Measurements from ENCODE around the gene ZNF496. TPM values are rescaled to one million over a fixed set of nuclear protein-coding genes. Genes with fewer than 3 reads are reported as not detected.
"Not testable (repeated sequence)": the region's sequence is repeated elsewhere in the genome, so short reads cannot be mapped to it uniquely, and the experiment has no call there.

Gene ZNF496
- total RNA-seq, 6 experiments from 2014 or later, result 3.7 to 5.8 (median 5.3) TPM

DNA sequence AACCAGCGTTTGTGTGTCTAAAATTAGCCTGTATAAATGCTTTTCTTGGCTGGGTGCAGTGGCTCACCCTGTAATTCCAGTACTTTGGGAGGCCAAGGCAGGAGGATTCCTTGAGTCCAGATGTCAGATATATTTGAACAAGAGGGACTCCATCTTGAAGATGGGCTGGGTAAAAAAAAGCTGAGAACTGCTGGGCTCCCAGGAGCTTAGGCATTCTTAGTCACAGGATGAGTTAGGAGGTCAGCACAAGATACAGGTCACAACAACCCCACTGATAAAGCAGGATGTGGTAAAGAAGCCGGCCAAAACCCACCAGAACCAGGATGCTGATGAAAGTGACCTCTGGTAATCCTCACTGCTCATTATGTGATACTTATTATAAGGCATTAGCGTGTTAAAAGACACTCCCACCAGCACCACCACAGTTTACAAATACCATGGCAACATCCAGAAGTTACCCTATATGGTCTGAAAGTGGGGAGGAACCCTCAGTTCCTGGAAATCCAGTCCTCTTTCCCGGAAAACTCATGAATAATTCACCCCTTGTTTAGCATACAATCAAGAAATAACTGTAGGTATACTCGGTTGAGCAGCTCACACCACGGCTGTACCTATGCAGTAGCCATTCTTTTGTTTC lies 36.2 kb upstream of the ZNF496 start:
- TF ChIP-seq POLR2A (IDR thresholded peaks at IDR 0.05) (no peak), CTCF (IDR thresholded peaks at IDR 0.05) (no peak)
- no peak for DNase-seq
- Histone ChIP-seq H3K36me3 (no peaks in the 10 kb centered on the region), H3K4me1 (no peaks in the 10 kb centered on the region), H3K9me3 (no peaks in the 10 kb centered on the region), H3K27me3 (no peaks in the 10 kb centered on the region), H3K27ac (no peak overlapping the region), H3K4me3 (no peak overlapping the region)
- 48% methylated on average over 6 of the region's 6 CpGs for WGBS (ENCODE audit: insufficient coverage, low coverage, low lambda C conversion rate, missing lambda C conversion rate)
- peak in 1 of 4 donors; percentile 13 for ATAC-seq
- intact Hi-C loops (cut with DNase I), result no loop called here

- TF ChIP-seq POLR2A (IDR thresholded peaks at IDR 0.05), result no peak
- TF ChIP-seq CTCF (IDR thresholded peaks at IDR 0.05), result no peak
- no peak overlapping the region for H3K4me3 ChIP-seq
- H3K9me3 ChIP-seq, result no peaks in the 10 kb centered on the region
- WGBS (ENCODE audit: insufficient coverage, low coverage, low lambda C conversion rate, missing lambda C conversion rate), result 54% methylated on average over 3 of the region's 4 CpGs
- no peak overlapping the region for H3K27ac ChIP-seq
- DNase-seq (no peak), ATAC-seq (no peak)
- H3K27me3 ChIP-seq, result no peaks in the 10 kb centered on the region
- no peaks in the 10 kb centered on the region for H3K4me1 ChIP-seq
- intact Hi-C loops (cut with DNase I), result no loop called here
- H3K36me3 ChIP-seq, result no peaks in the 10 kb centered on the region
Observed at GRCh38 chr1:247366926-247367645, 35.4 kb upstream of the ZNF496 start.

GRCh38 chr1:247366345-247366744 lies 34.7 kb upstream of the ZNF496 start:
- intact Hi-C loops (cut with DNase I); DNase-seq; H3K4me3 ChIP-seq; H3K27me3 ChIP-seq; H3K4me1 ChIP-seq; H3K9me3 ChIP-seq; ATAC-seq; H3K27ac ChIP-seq; H3K36me3 ChIP-seq: not testable (repeated sequence)
- 60% methylated on average over 1 of the region's 1 CpG for WGBS (ENCODE audit: insufficient coverage, low coverage, low lambda C conversion rate, missing lambda C conversion rate)

DNA sequence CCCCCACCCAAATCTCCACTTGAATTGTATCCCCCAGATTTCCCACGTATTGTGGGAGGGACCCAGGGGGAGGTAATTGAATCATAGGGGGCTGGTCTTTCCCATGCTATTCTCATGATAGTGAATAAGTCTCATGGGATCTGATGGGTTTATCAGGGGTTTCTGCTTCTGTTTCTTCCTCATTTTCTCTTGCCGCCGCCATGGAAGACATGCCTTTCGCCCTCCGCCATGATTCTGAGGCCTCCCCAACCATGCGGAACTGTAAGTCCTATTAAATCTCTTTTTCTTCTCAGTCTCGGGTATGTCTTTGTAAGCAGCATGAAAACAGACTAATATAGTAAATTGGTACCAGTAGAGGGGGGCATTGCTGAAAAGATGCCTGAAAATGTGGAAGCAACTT lies 33.4 kb upstream of the ZNF496 start:
- H3K4me3 ChIP-seq, result no peak overlapping the region
- no peaks in the 10 kb centered on the region for H3K4me1 ChIP-seq

DNA sequence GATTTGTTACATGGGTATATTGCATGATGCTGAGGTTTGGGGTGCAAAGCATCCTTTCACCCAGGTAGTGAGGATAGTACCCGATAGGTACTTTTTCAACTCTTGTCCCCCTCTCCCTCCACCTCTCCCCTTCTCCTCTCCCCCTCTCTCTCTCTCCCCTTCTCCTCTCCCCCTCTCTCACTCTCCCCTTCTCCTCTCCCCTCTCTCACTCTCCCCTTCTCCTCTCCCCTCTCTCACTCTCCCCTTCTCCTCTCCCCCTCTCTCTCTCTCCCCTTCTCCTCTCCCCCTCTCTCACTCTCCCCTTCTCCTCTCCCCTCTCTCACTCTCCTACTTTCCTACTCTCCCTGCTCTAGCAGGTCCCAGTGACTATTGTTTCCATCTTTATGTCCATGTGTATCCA lies 31.3 kb upstream of the ZNF496 start:
- not testable (repeated sequence) for H3K4me1 ChIP-seq, H3K27ac ChIP-seq

More for the DNA sequence above, 33.4 kb upstream of the ZNF496 start:
- intact Hi-C loops (cut with DNase I), result no loop called here
- Histone ChIP-seq H3K27me3 (no peaks in the 10 kb centered on the region), H3K36me3 (no peaks in the 10 kb centered on the region), H3K9me3 (no peaks in the 10 kb centered on the region), H3K27ac (no peak overlapping the region)
- DNase-seq, result no peak
- no peak for TF ChIP-seq CTCF (IDR thresholded peaks at IDR 0.05)
- ATAC-seq, result no peak
- 81% methylated on average over 7 of the region's 7 CpGs for WGBS (ENCODE audit: insufficient coverage, low coverage, low lambda C conversion rate, missing lambda C conversion rate)

More for the DNA sequence above, 31.3 kb upstream of the ZNF496 start:
- 89% methylated on average over 1 of the region's 1 CpG for WGBS (ENCODE audit: insufficient coverage, low coverage, low lambda C conversion rate, missing lambda C conversion rate)
- intact Hi-C loops (cut with DNase I); H3K4me3 ChIP-seq; DNase-seq; H3K36me3 ChIP-seq; ATAC-seq; H3K27me3 ChIP-seq; H3K9me3 ChIP-seq: not testable (repeated sequence)
